ENCODE data around the gene DOCK9. TPM values are rescaled to one million over a fixed set of nuclear protein-coding genes. Genes with fewer than 3 reads are reported as not detected.

The DOCK9 gene
- total and polyA plus RNA-seq, 9 of the 15 experiments (the other 6 are each of a cell fraction or from before 2014, with no cell fraction given), result 3.5 to 25.3 (median 16.7) TPM

DNA sequence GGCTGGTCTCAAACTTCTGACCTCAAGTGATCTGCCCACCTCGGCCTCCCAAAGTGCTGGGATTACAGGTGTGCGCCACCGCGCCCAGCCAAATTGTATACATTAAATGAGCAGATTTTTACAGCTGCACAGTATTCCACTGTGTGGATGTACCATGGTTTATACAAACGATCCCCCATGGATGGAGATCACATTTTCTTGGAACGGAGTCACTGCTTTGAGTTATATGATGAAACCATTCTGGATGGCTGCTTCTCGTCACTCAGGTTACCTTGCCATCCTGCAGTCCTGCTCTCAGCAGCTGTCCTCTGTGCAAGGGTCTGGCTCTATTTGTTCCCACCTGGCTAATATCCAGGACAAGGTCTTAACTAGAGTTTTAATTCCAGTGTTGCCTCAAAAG lies 186.3 kb downstream of the DOCK9 start:
- H3K4me2 ChIP-seq (ENCODE audit: insufficient read depth, low read length), result no peak overlapping the region
- no peaks in the 10 kb centered on the region for H3K79me2 ChIP-seq (ENCODE audit: control insufficient read depth, insufficient read depth, low read length)
- peaks cover 0 to 17% of the 10 kb centered on the region in 2 experiments; a peak in 3 of 5 replicates for H3K27me3 ChIP-seq (ENCODE audit: control insufficient read depth in 2 of 2, insufficient read depth in 2 of 2, low read length in 2 of 2)
- no peak overlapping the region for H2AFZ ChIP-seq (ENCODE audit: low read depth, low read length)
- H3K27ac ChIP-seq (ENCODE audit: extremely low read depth, low read depth, low read length), result no peak overlapping the region
- no peak overlapping the region for H3K9ac ChIP-seq (ENCODE audit: insufficient read depth in 1 of 2, low read depth in 2 of 2, low read length in 2 of 2)
- FAIRE-seq (no peak), DNase-seq (ENCODE audit: extremely low read depth in 1 of 4, low spot score in 3 of 4) (no peak), ATAC-seq (no peak)
- no TSS peak for BruUV-seq (replicated peaks)
- H3K4me1 ChIP-seq (replicated peaks in 1 of 2; ENCODE audit: control insufficient read depth in 2 of 2, insufficient read depth in 2 of 2, low read length in 2 of 2), result peaks cover 0 to 5% of the 10 kb centered on the region in 2 experiments; a peak in 2 of 5 replicates
- intact Hi-C loops (cut with micrococcal nuclease) (no loop called here), in situ Hi-C loops (cut with MboI) (no loop called here)
- no peak for TF ChIP-seq SMARCA4 (IDR thresholded peaks at IDR 0.05)
- no peak for TF ChIP-seq ZNF165 (CRISPR knock-in tag; IDR thresholded peaks at IDR 0.05; ENCODE audit: borderline replicate concordance)
- no peak for TF ChIP-seq HMGN3 (IDR thresholded peaks at IDR 0.05; ENCODE audit: borderline replicate concordance, extremely low read depth, insufficient read length, low read depth, low read length)
- TF ChIP-seq FOXJ3 (CRISPR knock-in tag; IDR thresholded peaks at IDR 0.05), result no peak
- TF ChIP-seq OTX1 (CRISPR knock-in tag; IDR thresholded peaks at IDR 0.05), result no peak
- WGBS (ENCODE audit: insufficient coverage, low coverage, missing lambda C conversion rate), result 74% methylated on average over 5 of the region's 7 CpGs
- no peaks in the 10 kb centered on the region for H3K9me1 ChIP-seq (ENCODE audit: control insufficient read depth, insufficient read depth, low read length)
- CTCF ChIA-PET (ENCODE audit: low intra/inter-chr PET ratio), result no interaction called here
- no peaks in the 10 kb centered on the region for H4K20me1 ChIP-seq (replicated peaks; ENCODE audit: control insufficient read depth, insufficient read depth, low read length)
- POLR2A ChIA-PET, result no interaction called here
- no peaks in the 10 kb centered on the region for H3K9me3 ChIP-seq (replicated peaks; ENCODE audit: control insufficient read depth, insufficient read depth, low read depth, low read length)
- no peak overlapping the region for H3K4me3 ChIP-seq
- H3K36me3 ChIP-seq (ENCODE audit: control insufficient read depth, insufficient read depth, low read length), result peaks cover 23% of the 10 kb centered on the region; the same call in 2 of the 3 replicates

DNA sequence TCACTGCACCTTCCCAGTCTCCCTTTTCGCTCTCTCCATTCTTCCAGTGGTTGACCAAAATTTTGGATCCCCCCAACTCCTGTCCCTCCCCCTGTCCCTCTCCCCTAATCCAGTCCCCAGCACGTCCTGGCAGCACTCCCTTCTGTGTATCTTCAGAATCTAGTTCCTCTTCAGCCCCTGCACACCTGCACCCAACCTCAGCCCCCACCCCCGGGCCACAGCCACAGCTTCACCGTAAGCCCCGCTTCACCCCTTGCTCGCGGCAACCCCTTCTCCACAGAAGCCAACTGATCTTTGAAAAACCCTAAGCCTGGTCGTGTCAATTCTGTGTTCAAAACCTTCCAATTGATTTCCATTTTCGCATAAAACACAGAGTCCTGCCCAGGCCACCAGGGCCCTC lies 189.9 kb downstream of the DOCK9 start:
- Histone ChIP-seq H3K27ac (ENCODE audit: extremely low read depth, low read depth, low read length) (no peak overlapping the region), H3K36me3 (ENCODE audit: control insufficient read depth, insufficient read depth, low read length) (no peaks in the 10 kb centered on the region), H3K27me3 (ENCODE audit: control insufficient read depth in 2 of 2, insufficient read depth in 2 of 2, low read length in 2 of 2) (peaks cover 10 to 47% of the 10 kb centered on the region in 2 experiments; a peak in 4 of 5 replicates), H3K4me2 (ENCODE audit: insufficient read depth, low read length) (no peak overlapping the region), H3K4me3 (no peak overlapping the region), H3K9ac (ENCODE audit: insufficient read depth in 1 of 2, low read depth in 2 of 2, low read length in 2 of 2) (no peak overlapping the region), H4K20me1 (replicated peaks; ENCODE audit: control insufficient read depth, insufficient read depth, low read length) (no peaks in the 10 kb centered on the region), H3K79me2 (ENCODE audit: control insufficient read depth, insufficient read depth, low read length) (no peaks in the 10 kb centered on the region), H3K9me1 (ENCODE audit: control insufficient read depth, insufficient read depth, low read length) (no peaks in the 10 kb centered on the region), H2AFZ (ENCODE audit: low read depth, low read length) (no peak overlapping the region), H3K4me1 (replicated peaks in 1 of 2; ENCODE audit: control insufficient read depth in 2 of 2, insufficient read depth in 2 of 2, low read length in 2 of 2) (no peaks in the 10 kb centered on the region), H3K9me3 (replicated peaks; ENCODE audit: control insufficient read depth, insufficient read depth, low read depth, low read length) (no peaks in the 10 kb centered on the region)
- in situ Hi-C loops (cut with MboI), result no loop called here
- no peak for FAIRE-seq
- intact Hi-C loops (cut with micrococcal nuclease), result no loop called here
- no peak for TF ChIP-seq U2AF1 (optimal IDR thresholded peaks at IDR 0.05; ENCODE audit: low read depth, low read length)
- no peak for TF ChIP-seq ZNF589 (CRISPR knock-in tag; IDR thresholded peaks at IDR 0.05; ENCODE audit: low read depth)
- no peak for TF ChIP-seq KAT7 (CRISPR knock-in tag; IDR thresholded peaks at IDR 0.05; ENCODE audit: borderline replicate concordance)
- no peak for TF ChIP-seq ZZZ3 (IDR thresholded peaks at IDR 0.05)
- TF ChIP-seq SMAD3 (CRISPR knock-in tag; conservative IDR thresholded peaks at IDR 0.05), result no peak
- no peak for TF ChIP-seq PATZ1 (CRISPR knock-in tag; IDR thresholded peaks at IDR 0.05; ENCODE audit: borderline replicate concordance)
- no peak for TF ChIP-seq SRSF3 (IDR thresholded peaks at IDR 0.05; ENCODE audit: insufficient read depth, low read length)
- TF ChIP-seq ILK (tag; IDR thresholded peaks at IDR 0.05; ENCODE audit: borderline replicate concordance, low read depth), result no peak
- TF ChIP-seq ZNF583 (CRISPR knock-in tag; IDR thresholded peaks at IDR 0.05), result no peak
- TF ChIP-seq, protein P1, sequence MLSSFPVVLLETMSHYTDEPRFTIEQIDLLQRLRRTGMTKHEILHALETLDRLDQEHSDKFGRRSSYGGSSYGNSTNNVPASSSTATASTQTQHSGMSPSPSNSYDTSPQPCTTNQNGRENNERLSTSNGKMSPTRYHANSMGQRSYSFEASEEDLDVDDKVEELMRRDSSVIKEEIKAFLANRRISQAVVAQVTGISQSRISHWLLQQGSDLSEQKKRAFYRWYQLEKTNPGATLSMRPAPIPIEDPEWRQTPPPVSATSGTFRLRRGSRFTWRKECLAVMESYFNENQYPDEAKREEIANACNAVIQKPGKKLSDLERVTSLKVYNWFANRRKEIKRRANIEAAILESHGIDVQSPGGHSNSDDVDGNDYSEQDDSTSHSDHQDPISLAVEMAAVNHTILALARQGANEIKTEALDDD (IDR thresholded peaks at IDR 0.05), result no peak
- POLR2A ChIA-PET, result no interaction called here
- 39% methylated on average over 7 of the region's 9 CpGs for WGBS (ENCODE audit: insufficient coverage, low coverage, missing lambda C conversion rate)
- CTCF ChIA-PET (ENCODE audit: low intra/inter-chr PET ratio), result no interaction called here
- no TSS peak for BruUV-seq (replicated peaks)
- no peak for ATAC-seq
- no peak for DNase-seq (ENCODE audit: extremely low read depth in 1 of 4, low spot score in 3 of 4)

Data from K562 (cell line).